ENCODE results near the gene NMRAL1.

The NMRAL1 gene

GRCh38 chr16:4510747-4511426 is 36.5 kb upstream of the NMRAL1 start:
- in situ Hi-C loops (cut with MboI; ENCODE audit: low sequenced_read_pairs, unreplicated experiment): no loop called here
- no peak for TF ChIP-seq CTCF (IDR thresholded peaks at IDR 0.05; ENCODE audit: borderline replicate concordance, control extremely low read depth, extremely low read depth, insufficient read depth, missing control alignments)
- DNase-seq (ENCODE audit: low spot score): no peak

GRCh38 chr16:4510131-4510530 is 35.7 kb upstream of the NMRAL1 start:
- no peak for TF ChIP-seq CTCF (IDR thresholded peaks at IDR 0.05; ENCODE audit: borderline replicate concordance, control extremely low read depth, extremely low read depth, insufficient read depth, missing control alignments)
- in situ Hi-C loops (cut with MboI; ENCODE audit: low sequenced_read_pairs, unreplicated experiment): no loop called here
- DNase-seq (ENCODE audit: low spot score): no peak

- no peak for DNase-seq (ENCODE audit: low spot score)
- no peak for TF ChIP-seq CTCF (IDR thresholded peaks at IDR 0.05; ENCODE audit: borderline replicate concordance, control extremely low read depth, extremely low read depth, insufficient read depth, missing control alignments)
- in situ Hi-C loops (cut with MboI; ENCODE audit: low sequenced_read_pairs, unreplicated experiment): no loop called here
Observed at GRCh38 chr16:4509420-4509819, 35.0 kb upstream of the NMRAL1 start.

- TF ChIP-seq CTCF (IDR thresholded peaks at IDR 0.05; ENCODE audit: borderline replicate concordance, control extremely low read depth, extremely low read depth, insufficient read depth, missing control alignments): no peak
- DNase-seq (ENCODE audit: low spot score): no peak
- in situ Hi-C loops (cut with MboI; ENCODE audit: low sequenced_read_pairs, unreplicated experiment): no loop called here
Observed at GRCh38 chr16:4508806-4509205, 34.4 kb upstream of the NMRAL1 start.

- in situ Hi-C loops (cut with MboI; ENCODE audit: low sequenced_read_pairs, unreplicated experiment): no loop called here
- DNase-seq (ENCODE audit: low spot score): no peak
- TF ChIP-seq CTCF (IDR thresholded peaks at IDR 0.05; ENCODE audit: borderline replicate concordance, control extremely low read depth, extremely low read depth, insufficient read depth, missing control alignments): no peak
Observed at GRCh38 chr16:4507588-4508345, 33.3 kb upstream of the NMRAL1 start.

- peak; percentile 71 for TF ChIP-seq CTCF (IDR thresholded peaks at IDR 0.05; ENCODE audit: borderline replicate concordance, control extremely low read depth, extremely low read depth, insufficient read depth, missing control alignments)
- peak; percentile 80 for DNase-seq (ENCODE audit: low spot score)
- in situ Hi-C loops (cut with MboI; ENCODE audit: low sequenced_read_pairs, unreplicated experiment): no loop called here
Observed at GRCh38 chr16:4506450-4506849, 32.0 kb upstream of the NMRAL1 start.

Measured in GM13976 (cell line).